Keratinocyte (primary cell): ENCODE results near the gene KRT37. TPM values are rescaled to one million over a fixed set of nuclear protein-coding genes. Genes with fewer than 3 reads are reported as not detected.

Source experiments
- DNase-seq: peaks from one replicate; pipeline ENCODE4 v3.0.0-alpha.2; 2011; ENCODE audit warnings: low read depth, missing footprints, low spot score
- FAIRE-seq: peaks from 2 replicates; lab custom pipeline; 2011; peaks lifted over from hg19 to GRCh38; lab: Jason Lieb, UNC
- H2AFZ ChIP-seq: 2 replicates; pipeline ENCODE4 v1.6.0; 2012; ENCODE audit warnings: low read length, control low read depth, inconsistent platforms; ENCODE audit not compliant: control insufficient read depth
- H3K27ac ChIP-seq: 2 replicates; pipeline ENCODE4 v1.5.1; 2011; ENCODE audit warnings: low read length; ENCODE audit not compliant: control insufficient read depth, insufficient read depth
- H3K27me3 ChIP-seq: 3 replicates; pipeline ENCODE4 v1.6.0; 2011; ENCODE audit warnings: low read length; ENCODE audit not compliant: control insufficient read depth, insufficient read depth; ENCODE audit errors: extremely low read depth
- H3K36me3 ChIP-seq, 2 experiments: 2 replicates in 1 of 2; 3 replicates in 1 of 2; pipeline ENCODE4 v1.5.1; 2011; ENCODE audit warnings: low read length in 2 of 2, mild to moderate bottlenecking in 1 of 2; ENCODE audit not compliant: control insufficient read depth in 2 of 2, insufficient read depth in 2 of 2; ENCODE audit errors: extremely low read depth in 1 of 2
- H3K4me1 ChIP-seq: 3 replicates; pipeline ENCODE4 v1.5.1; 2011; ENCODE audit warnings: low read length; ENCODE audit not compliant: control insufficient read depth, insufficient read depth; ENCODE audit errors: extremely low read depth
- H3K4me2 ChIP-seq: 3 replicates; pipeline ENCODE4 v1.6.0; 2011; ENCODE audit warnings: low read depth, low read length; ENCODE audit not compliant: control insufficient read depth, insufficient read depth; ENCODE audit errors: extremely low read depth
- H3K4me3 ChIP-seq, 3 experiments: fragments of 200-600 bp in 1 of 3; sonication (generic) in 1 of 3; 2 replicates in 2 of 3; 3 replicates in 1 of 3; pipeline ENCODE4 v1.5.1; 2011 to 2016; ENCODE audit warnings: low read length in 3 of 3, mild to moderate bottlenecking in 3 of 3, control low read depth in 2 of 3, inconsistent platforms in 1 of 3, low read depth in 1 of 3, mixed read lengths in 1 of 3, mixed run types in 1 of 3, moderate library complexity in 1 of 3; ENCODE audit not compliant: control insufficient read depth in 2 of 3, insufficient read depth in 2 of 3; ENCODE audit errors: extremely low read depth in 1 of 3
- H3K79me2 ChIP-seq: 2 replicates; pipeline ENCODE4 v1.6.0; 2012; ENCODE audit warnings: low read length; ENCODE audit not compliant: control insufficient read depth, insufficient read depth
- H3K9ac ChIP-seq: 3 replicates; pipeline ENCODE4 v1.6.0; 2011; ENCODE audit warnings: low read length; ENCODE audit not compliant: control insufficient read depth, insufficient read depth; ENCODE audit errors: extremely low read depth
- H3K9me1 ChIP-seq: 3 replicates; pipeline ENCODE4 v1.6.0; 2011; ENCODE audit warnings: low read length; ENCODE audit not compliant: control insufficient read depth, insufficient read depth; ENCODE audit errors: extremely low read depth
- H3K9me3 ChIP-seq: 2 replicates; pipeline ENCODE4 v1.5.1; 2012; ENCODE audit warnings: low read depth, low read length; ENCODE audit not compliant: control insufficient read depth
- H4K20me1 ChIP-seq: 3 replicates; pipeline ENCODE4 v1.6.0; 2011; ENCODE audit warnings: low read length; ENCODE audit not compliant: control insufficient read depth, insufficient read depth; ENCODE audit errors: extremely low read depth
- EZH2 ChIP-seq: IDR thresholded peaks from one replicate; pipeline ENCODE4 v1.6.1; 2012; ENCODE audit warnings: inconsistent platforms, mild to moderate bottlenecking, low read length, moderate library complexity
- dilution Hi-C: fragments of 300-500 bp; cut with MboI; formaldehyde crosslinking; loops from one replicate; pipeline ENCODE4 v1.7.0; 2020; ENCODE audit warnings: low sequenced_read_pairs; ENCODE audit not compliant: extremely low pct_ligation_motif_present
- polyA plus RNA-seq, 5 experiments: library from polyadenylated mRNA; depleted of rRNA in 3 of 5; stranded (reverse) in 3 of 5; stranded (forward) in 1 of 5; unstranded in 1 of 5; fragments of >200 nt; gene quantifications; 1 replicate in 1 of 5; 2 replicates in 3 of 5; 3 replicates in 1 of 5; pipeline versions ENCODE4 v1.2.1 to v1.2.3, GENCODE V29; 2011 to 2012; ENCODE audit warnings: missing spikeins in 2 of 5, low read depth in 1 of 5, low replicate concordance in 1 of 5
- TF ChIP-seq, protein P1 (sequence below), 3 experiments: IDR thresholded peaks in 1 of 3; conservative IDR thresholded peaks in 1 of 3; optimal IDR thresholded peaks in 1 of 3; 2 replicates in 2 of 3; 3 replicates in 1 of 3; pipeline versions ENCODE3 to v1.5.1; 2011; ENCODE audit warnings: low read length in 3 of 3, mild to moderate bottlenecking in 3 of 3, moderate library complexity in 2 of 3, control low read depth in 1 of 3, inconsistent platforms in 1 of 3; ENCODE audit not compliant: insufficient read depth in 2 of 3; ENCODE audit errors: extremely low read depth in 1 of 3

Gene KRT37
- polyA plus RNA-seq, 1 donor (not counting 4 experiments of a cell fraction or from before 2014, with no cell fraction given): 0.08 TPM

GRCh38 chr17:41455236-41455635 lies 30.9 kb upstream of the KRT37 start:
- no peaks in the 10 kb centered on the region for H3K36me3 ChIP-seq
- H3K4me2 ChIP-seq: no peak overlapping the region
- H3K27ac ChIP-seq: no peak overlapping the region
- no peaks in the 10 kb centered on the region for H3K27me3 ChIP-seq
- H3K9ac ChIP-seq: no peak overlapping the region
- no peaks in the 10 kb centered on the region for H3K9me1 ChIP-seq
- no peak for TF ChIP-seq EZH2
- TF ChIP-seq, protein P1, sequence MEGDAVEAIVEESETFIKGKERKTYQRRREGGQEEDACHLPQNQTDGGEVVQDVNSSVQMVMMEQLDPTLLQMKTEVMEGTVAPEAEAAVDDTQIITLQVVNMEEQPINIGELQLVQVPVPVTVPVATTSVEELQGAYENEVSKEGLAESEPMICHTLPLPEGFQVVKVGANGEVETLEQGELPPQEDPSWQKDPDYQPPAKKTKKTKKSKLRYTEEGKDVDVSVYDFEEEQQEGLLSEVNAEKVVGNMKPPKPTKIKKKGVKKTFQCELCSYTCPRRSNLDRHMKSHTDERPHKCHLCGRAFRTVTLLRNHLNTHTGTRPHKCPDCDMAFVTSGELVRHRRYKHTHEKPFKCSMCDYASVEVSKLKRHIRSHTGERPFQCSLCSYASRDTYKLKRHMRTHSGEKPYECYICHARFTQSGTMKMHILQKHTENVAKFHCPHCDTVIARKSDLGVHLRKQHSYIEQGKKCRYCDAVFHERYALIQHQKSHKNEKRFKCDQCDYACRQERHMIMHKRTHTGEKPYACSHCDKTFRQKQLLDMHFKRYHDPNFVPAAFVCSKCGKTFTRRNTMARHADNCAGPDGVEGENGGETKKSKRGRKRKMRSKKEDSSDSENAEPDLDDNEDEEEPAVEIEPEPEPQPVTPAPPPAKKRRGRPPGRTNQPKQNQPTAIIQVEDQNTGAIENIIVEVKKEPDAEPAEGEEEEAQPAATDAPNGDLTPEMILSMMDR (optimal IDR thresholded peaks at IDR 0.05 in 1 of 3, IDR thresholded peaks at IDR 0.05 in 1 of 3, conservative IDR thresholded peaks at IDR 0.05 in 1 of 3; ENCODE audit: extremely low read depth in 1 of 3, insufficient read depth in 2 of 3, low read length in 3 of 3): no peak
- DNase-seq (no peak), FAIRE-seq (no peak)
- no peaks in the 10 kb centered on the region for H4K20me1 ChIP-seq
- H3K4me1 ChIP-seq: peaks cover 3% of the 10 kb centered on the region
- no peak overlapping the region for H3K4me3 ChIP-seq
- no peaks in the 10 kb centered on the region for H3K9me3 ChIP-seq
- dilution Hi-C loops: no loop called here
- no peak overlapping the region for H2AFZ ChIP-seq
- H3K79me2 ChIP-seq: no peaks in the 10 kb centered on the region

- TF ChIP-seq EZH2: no peak
- TF ChIP-seq, protein P1 (optimal IDR thresholded peaks at IDR 0.05 in 1 of 3, IDR thresholded peaks at IDR 0.05 in 1 of 3, conservative IDR thresholded peaks at IDR 0.05 in 1 of 3; ENCODE audit: extremely low read depth in 1 of 3, insufficient read depth in 2 of 3, low read length in 3 of 3): no peak
- H3K27ac ChIP-seq: no peak overlapping the region
- DNase-seq (no peak), FAIRE-seq (no peak)
- H3K4me1 ChIP-seq: peaks cover 3% of the 10 kb centered on the region
- dilution Hi-C loops: no loop called here
- no peaks in the 10 kb centered on the region for H3K27me3 ChIP-seq
- H3K9ac ChIP-seq: no peak overlapping the region
- no peaks in the 10 kb centered on the region for H3K79me2 ChIP-seq
- H3K9me3 ChIP-seq: no peaks in the 10 kb centered on the region
- H2AFZ ChIP-seq: no peak overlapping the region
- H3K4me2 ChIP-seq: no peak overlapping the region
- no peaks in the 10 kb centered on the region for H3K9me1 ChIP-seq
- no peaks in the 10 kb centered on the region for H3K36me3 ChIP-seq
- no peak overlapping the region for H3K4me3 ChIP-seq
- no peaks in the 10 kb centered on the region for H4K20me1 ChIP-seq
These were observed 28.7 kb upstream of the KRT37 start for GRCh38 chr17:41453066-41453465.
